HEK293 (cell line): ENCODE results near the gene ZNF211.

ENCODE experiments used
- CTCF ChIA-PET: fragments of 350-600 bp; formaldehyde crosslinking; extraction: SDS; loops from one replicate; lab custom pipeline; 2021; ENCODE audit warnings: antibody characterized with exemption; lab: Yijun Ruan, JAX
- POLR2A ChIA-PET: fragments of 300-600 bp; formaldehyde crosslinking; extraction: SDS; loops from one replicate; lab custom pipeline; 2020; ENCODE audit warnings: antibody characterized with exemption, inconsistent platforms; lab: Yijun Ruan, JAX
- H3K27ac ChIP-seq: fragments of 200-500 bp; sonication (Bioruptor generic); 2 replicates; pipeline ENCODE4 v1.5.1; 2014; ENCODE audit warnings: low read depth, low read length, control low read depth, inconsistent platforms; ENCODE audit errors: extremely low read depth
- H3K36me3 ChIP-seq, 2 experiments: fragments of 200-500 bp in 1 of 2; sonication (Bioruptor generic) in 1 of 2; 1 replicate in 1 of 2; 2 replicates in 1 of 2; pipeline ENCODE4 v1.5.1; 2014 to 2017; ENCODE audit warnings: inconsistent platforms in 2 of 2, low read length in 2 of 2; ENCODE audit not compliant: control insufficient read depth in 2 of 2, insufficient read depth in 1 of 2
- H3K4me1 ChIP-seq: fragments of 200-500 bp; sonication (Bioruptor generic); 2 replicates; pipeline ENCODE4 v1.5.1; 2014; ENCODE audit warnings: mild to moderate bottlenecking, low read length, inconsistent platforms; ENCODE audit not compliant: control insufficient read depth, insufficient read depth
- H3K4me3 ChIP-seq: 2 replicates; pipeline ENCODE4 v1.5.1; 2011; ENCODE audit warnings: low read depth, mild to moderate bottlenecking, control low read depth, low read length, moderate library complexity
- H3K9me3 ChIP-seq: fragments of 200-500 bp; sonication (Bioruptor generic); 2 replicates; pipeline ENCODE4 v1.5.1; 2014; ENCODE audit warnings: low read depth, low read length, inconsistent platforms; ENCODE audit not compliant: control insufficient read depth, insufficient read depth
- RBAK ChIP-seq: fragments of 450-650 bp; formaldehyde crosslinking; IDR thresholded peaks from 2 replicates; pipeline ENCODE4 v1.5.1; 2016; ENCODE audit warnings: missing biosample characterization, missing genetic modification characterization
- SP2 ChIP-seq: fragments of 450-650 bp; formaldehyde crosslinking; IDR thresholded peaks from 2 replicates; pipeline ENCODE4 v1.5.1; 2016; ENCODE audit warnings: missing biosample characterization, missing genetic modification characterization
- ZBTB11 ChIP-seq: fragments of 450-650 bp; formaldehyde crosslinking; conservative IDR thresholded peaks from 2 replicates; pipeline ENCODE4 v1.5.1; 2016; ENCODE audit warnings: low read depth, missing biosample characterization, missing genetic modification characterization
- ZNF174 ChIP-seq: fragments of 450-650 bp; formaldehyde crosslinking; IDR thresholded peaks from 2 replicates; pipeline ENCODE4 v1.5.0; 2017; ENCODE audit warnings: missing biosample characterization, mild to moderate bottlenecking, missing genetic modification characterization
- ZNF211 ChIP-seq: fragments of 450-650 bp; formaldehyde crosslinking; IDR thresholded peaks from 2 replicates; pipeline ENCODE4 v1.5.1; 2016; ENCODE audit warnings: low read depth, missing biosample characterization, missing genetic modification characterization
- ZNF280C ChIP-seq: fragments of 450-650 bp; formaldehyde crosslinking; IDR thresholded peaks from 2 replicates; pipeline ENCODE4 v1.5.1; 2016; ENCODE audit warnings: missing biosample characterization, missing genetic modification characterization
- ZNF341 ChIP-seq: fragments of 450-650 bp; formaldehyde crosslinking; IDR thresholded peaks from 2 replicates; pipeline ENCODE4; 2016; ENCODE audit warnings: low read depth, missing biosample characterization, missing genetic modification characterization
- ZNF654 ChIP-seq: fragments of 450-650 bp; formaldehyde crosslinking; IDR thresholded peaks from 2 replicates; pipeline ENCODE4 v1.5.1; 2016; ENCODE audit warnings: low read depth, missing biosample characterization, missing genetic modification characterization
- ZNF707 ChIP-seq: fragments of 450-650 bp; formaldehyde crosslinking; IDR thresholded peaks from 2 replicates; pipeline ENCODE4 v1.5.1; 2016; ENCODE audit warnings: missing biosample characterization, missing genetic modification characterization
- ZNF776 ChIP-seq: fragments of 450-650 bp; formaldehyde crosslinking; IDR thresholded peaks from 2 replicates; pipeline ENCODE4 v1.5.0; 2017; ENCODE audit warnings: missing biosample characterization, missing genetic modification characterization, borderline replicate concordance
- ZNF792 ChIP-seq: fragments of 450-650 bp; formaldehyde crosslinking; IDR thresholded peaks from 2 replicates; pipeline ENCODE4 v1.5.1; 2016; ENCODE audit warnings: missing biosample characterization, missing genetic modification characterization
- ZXDB ChIP-seq: fragments of 450-650 bp; formaldehyde crosslinking; IDR thresholded peaks from 2 replicates; pipeline ENCODE4 v1.5.1; 2016; ENCODE audit warnings: missing biosample characterization, missing genetic modification characterization
- TF ChIP-seq, protein P1 (sequence below): sonication (generic); formaldehyde crosslinking; IDR thresholded peaks from 2 replicates; pipeline ENCODE4 v1.8.1; 2022; ENCODE audit warnings: mild to moderate bottlenecking, moderate library complexity, missing genetic modification reagents
- TF ChIP-seq, protein P2 (sequence below): fragments of 450-650 bp; formaldehyde crosslinking; IDR thresholded peaks from 2 replicates; pipeline ENCODE4 v1.5.1; 2016; ENCODE audit warnings: missing biosample characterization, missing genetic modification characterization
- TF ChIP-seq, protein P3 (sequence below): fragments of 450-650 bp; formaldehyde crosslinking; IDR thresholded peaks from 2 replicates; pipeline ENCODE4 v1.5.1; 2016; ENCODE audit warnings: missing biosample characterization, missing genetic modification characterization

The ZNF211 gene

GRCh38 chr19:57668635-57669034, 35.7 kb downstream of the ZNF211 start, which contains the start of gene ZSCAN4:
Gene ZSCAN4, plus strand, starts transcription at chr19:57668935. Its CDS starts 7,211 bp downstream, at chr19:57676146.
- H3K36me3 ChIP-seq: no peaks in the 10 kb centered on the region
- CTCF ChIA-PET: no interaction called here
- H3K4me3 ChIP-seq: no peak within 1 kb of the TSS
- TF ChIP-seq ZNF341 (tag by site-specific recombination) (no peak), ZNF792 (tag by site-specific recombination) (no peak), RBAK (tag by site-specific recombination) (no peak), ZNF707 (tag by site-specific recombination) (no peak), ZNF654 (tag by site-specific recombination) (no peak), ZBTB11 (no peak), ZNF280C (tag by site-specific recombination) (no peak), ZNF776 (tag by site-specific recombination) (no peak), ZXDB (tag by site-specific recombination) (no peak), SP2 (tag by site-specific recombination) (no peak), ZNF211 (tag by site-specific recombination) (no peak), ZNF174 (tag by site-specific recombination) (no peak)
- TF ChIP-seq, protein P1, sequence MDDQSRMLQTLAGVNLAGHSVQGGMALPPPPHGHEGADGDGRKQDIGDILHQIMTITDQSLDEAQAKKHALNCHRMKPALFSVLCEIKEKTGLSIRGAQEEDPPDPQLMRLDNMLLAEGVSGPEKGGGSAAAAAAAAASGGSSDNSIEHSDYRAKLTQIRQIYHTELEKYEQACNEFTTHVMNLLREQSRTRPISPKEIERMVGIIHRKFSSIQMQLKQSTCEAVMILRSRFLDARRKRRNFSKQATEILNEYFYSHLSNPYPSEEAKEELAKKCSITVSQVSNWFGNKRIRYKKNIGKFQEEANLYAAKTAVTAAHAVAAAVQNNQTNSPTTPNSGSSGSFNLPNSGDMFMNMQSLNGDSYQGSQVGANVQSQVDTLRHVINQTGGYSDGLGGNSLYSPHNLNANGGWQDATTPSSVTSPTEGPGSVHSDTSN (CRISPR knock-in tag): no peak
- TF ChIP-seq, protein P2, sequence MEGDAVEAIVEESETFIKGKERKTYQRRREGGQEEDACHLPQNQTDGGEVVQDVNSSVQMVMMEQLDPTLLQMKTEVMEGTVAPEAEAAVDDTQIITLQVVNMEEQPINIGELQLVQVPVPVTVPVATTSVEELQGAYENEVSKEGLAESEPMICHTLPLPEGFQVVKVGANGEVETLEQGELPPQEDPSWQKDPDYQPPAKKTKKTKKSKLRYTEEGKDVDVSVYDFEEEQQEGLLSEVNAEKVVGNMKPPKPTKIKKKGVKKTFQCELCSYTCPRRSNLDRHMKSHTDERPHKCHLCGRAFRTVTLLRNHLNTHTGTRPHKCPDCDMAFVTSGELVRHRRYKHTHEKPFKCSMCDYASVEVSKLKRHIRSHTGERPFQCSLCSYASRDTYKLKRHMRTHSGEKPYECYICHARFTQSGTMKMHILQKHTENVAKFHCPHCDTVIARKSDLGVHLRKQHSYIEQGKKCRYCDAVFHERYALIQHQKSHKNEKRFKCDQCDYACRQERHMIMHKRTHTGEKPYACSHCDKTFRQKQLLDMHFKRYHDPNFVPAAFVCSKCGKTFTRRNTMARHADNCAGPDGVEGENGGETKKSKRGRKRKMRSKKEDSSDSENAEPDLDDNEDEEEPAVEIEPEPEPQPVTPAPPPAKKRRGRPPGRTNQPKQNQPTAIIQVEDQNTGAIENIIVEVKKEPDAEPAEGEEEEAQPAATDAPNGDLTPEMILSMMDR (tag by site-specific recombination): no peak
- TF ChIP-seq, protein P3, sequence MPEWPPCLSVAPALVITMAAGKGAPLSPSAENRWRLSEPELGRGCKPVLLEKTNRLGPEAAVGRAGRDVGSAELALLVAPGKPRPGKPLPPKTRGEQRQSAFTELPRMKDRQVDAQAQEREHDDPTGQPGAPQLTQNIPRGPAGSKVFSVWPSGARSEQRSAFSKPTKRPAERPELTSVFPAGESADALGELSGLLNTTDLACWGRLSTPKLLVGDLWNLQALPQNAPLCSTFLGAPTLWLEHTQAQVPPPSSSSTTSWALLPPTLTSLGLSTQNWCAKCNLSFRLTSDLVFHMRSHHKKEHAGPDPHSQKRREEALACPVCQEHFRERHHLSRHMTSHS (tag by site-specific recombination): no peak
- H3K9me3 ChIP-seq: no peaks in the 10 kb centered on the region
- no peaks in the 10 kb centered on the region for H3K4me1 ChIP-seq
- POLR2A ChIA-PET: no interaction called here
- H3K27ac ChIP-seq: no peak within 1 kb of the TSS
